GM12873 (cell line): ENCODE measurements around the gene CHL1.

ENCODE experiments used
- CTCF ChIP-seq: IDR thresholded peaks from 2 replicates; pipeline ENCODE4 v1.5.1; 2012; ENCODE audit warnings: low read depth, mild to moderate bottlenecking, moderate library complexity, low read length, control low read depth; ENCODE audit not compliant: insufficient read depth; ENCODE audit errors: missing control alignments

Gene CHL1

GRCh38 chr3:355622-356021 lies 159.1 kb downstream of the CHL1 start:
- TF ChIP-seq CTCF = no peak

DNA sequence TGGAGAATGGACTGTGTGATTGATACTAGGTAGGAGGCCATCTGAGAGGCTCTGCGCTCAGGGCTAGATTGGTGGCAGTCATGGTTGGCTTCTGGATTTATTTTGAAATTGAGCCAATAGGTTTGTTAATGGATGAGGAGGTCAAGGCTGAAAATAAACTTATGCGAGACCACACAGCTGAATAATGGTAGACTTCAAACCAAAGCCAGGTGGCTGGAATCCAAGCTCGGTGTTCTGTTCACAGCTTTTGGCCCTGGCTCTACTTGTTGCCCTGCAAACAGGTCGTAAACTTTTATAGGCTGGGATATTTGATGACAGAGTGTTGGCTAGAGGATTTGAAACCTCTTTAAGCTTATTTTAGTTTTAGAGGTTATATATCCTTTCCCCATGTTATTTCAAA lies 160.4 kb downstream of the CHL1 start:
- TF ChIP-seq CTCF = no peak

DNA sequence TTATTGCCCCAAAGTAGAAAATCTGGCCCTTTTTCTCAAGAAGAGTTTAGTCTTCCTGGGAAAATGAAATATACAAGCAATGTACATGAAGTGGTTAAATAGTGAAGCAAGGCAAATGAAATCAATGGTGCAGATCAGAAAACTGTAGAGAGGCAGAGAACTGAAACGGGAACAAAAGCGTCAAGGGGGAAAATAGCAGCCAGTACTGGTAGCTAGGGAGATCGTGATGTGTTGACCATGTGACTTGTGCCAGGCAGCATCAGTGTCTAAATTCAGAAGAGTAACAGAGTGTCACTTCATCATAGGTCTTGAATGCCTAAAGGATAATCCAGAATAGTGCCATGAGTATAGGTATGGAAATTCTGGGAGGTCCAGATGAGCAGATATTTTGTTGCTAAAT lies 163.1 kb downstream of the CHL1 start:
- TF ChIP-seq CTCF = no peak

GRCh38 chr3:362681-363338 lies 166.2 kb downstream of the CHL1 start:
- no peak for TF ChIP-seq CTCF

DNA sequence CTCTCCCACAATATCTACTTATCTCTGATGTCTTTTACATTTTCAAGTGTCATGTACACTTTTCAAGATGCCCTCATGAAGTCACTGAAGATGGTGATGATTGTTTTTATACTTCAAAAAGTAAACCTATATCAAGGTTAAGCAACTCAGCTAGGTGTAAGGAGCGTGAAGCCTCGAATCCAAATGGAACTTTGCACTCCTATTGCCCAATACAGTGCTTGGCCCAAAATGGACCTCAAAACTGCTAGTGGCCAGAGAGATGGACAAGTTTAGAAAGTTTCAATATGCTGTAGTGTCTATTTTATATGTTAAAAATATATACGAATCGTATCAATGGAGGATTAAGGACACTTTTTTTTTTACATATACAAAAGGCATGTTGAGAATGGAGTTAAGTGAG lies 167.7 kb downstream of the CHL1 start:
- no peak for TF ChIP-seq CTCF

GRCh38 chr3:365268-365667 lies 168.7 kb downstream of the CHL1 start:
- TF ChIP-seq CTCF = no peak

DNA sequence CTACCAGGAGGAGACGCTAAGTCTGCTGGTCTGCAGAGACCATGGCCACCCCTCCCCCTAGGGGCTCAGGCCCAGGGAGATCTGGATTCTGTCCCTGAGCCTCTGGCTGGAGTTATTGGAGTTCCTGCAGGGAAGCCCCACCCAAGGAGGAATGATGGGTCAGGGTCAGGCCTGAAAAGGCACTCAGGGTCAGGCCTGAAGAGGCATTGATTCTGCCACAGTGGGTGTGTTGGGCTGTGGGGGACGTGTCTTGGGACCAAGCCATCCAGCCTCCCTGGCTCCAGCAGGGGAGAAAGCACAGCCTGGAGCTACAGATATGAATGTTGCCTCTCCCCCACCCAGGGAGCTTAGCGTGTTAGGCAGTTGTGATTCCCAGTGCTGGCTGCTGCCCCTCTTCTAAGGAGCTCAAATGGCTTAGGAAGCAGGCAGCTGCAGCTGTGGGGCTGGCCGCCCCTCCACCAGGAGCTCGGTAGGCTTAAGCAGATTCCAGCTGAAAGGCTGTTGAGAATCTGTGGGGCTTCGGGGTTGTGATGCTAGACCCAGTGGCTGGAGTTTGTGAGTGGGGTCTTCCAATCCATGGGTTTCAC lies 176.7 kb downstream of the CHL1 start:
- no peak for TF ChIP-seq CTCF

- no peak for TF ChIP-seq CTCF
These were observed 177.9 kb downstream of the CHL1 start for GRCh38 chr3:374459-374858.
